GM20431 (cell line): Measurements from ENCODE around the gene EXOC4.

Experiments used
- in situ Hi-C: fragments of 300-500 bp; cut with MseI, MboI; formaldehyde crosslinking; loops from one replicate; pipeline ENCODE4 v1.15.0; 2020; ENCODE audit warnings: low sequenced_read_pairs; ENCODE audit not compliant: unreplicated experiment

Gene EXOC4

GRCh38 chr7:133478591-133479135, 225.8 kb downstream of the EXOC4 start:
- in situ Hi-C loops = no loop called here

- in situ Hi-C loops = no loop called here
Observed at GRCh38 chr7:133479456-133480065, 226.7 kb downstream of the EXOC4 start.

GRCh38 chr7:133480868-133481267, 228.0 kb downstream of the EXOC4 start:
- in situ Hi-C loops = no loop called here

DNA sequence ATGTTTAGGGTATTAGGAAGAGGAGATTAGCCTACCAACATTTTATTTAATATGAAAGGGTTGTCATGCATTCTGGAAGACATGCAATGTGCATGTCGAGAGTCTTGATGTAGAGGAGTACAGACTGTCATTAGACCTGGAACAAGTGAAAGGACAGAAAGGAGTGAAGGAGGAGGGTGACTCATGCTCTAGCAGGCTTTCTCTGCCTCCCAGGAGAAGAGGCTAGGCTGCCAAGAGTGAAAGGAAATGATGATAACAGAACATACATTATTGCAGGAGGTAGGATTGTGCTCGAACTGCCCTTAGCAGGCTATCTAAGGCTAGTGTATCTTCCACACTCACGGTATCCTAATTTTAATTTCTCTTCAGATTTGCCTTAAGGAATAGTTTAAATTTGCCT, 228.8 kb downstream of the EXOC4 start:
- in situ Hi-C loops = no loop called here

DNA sequence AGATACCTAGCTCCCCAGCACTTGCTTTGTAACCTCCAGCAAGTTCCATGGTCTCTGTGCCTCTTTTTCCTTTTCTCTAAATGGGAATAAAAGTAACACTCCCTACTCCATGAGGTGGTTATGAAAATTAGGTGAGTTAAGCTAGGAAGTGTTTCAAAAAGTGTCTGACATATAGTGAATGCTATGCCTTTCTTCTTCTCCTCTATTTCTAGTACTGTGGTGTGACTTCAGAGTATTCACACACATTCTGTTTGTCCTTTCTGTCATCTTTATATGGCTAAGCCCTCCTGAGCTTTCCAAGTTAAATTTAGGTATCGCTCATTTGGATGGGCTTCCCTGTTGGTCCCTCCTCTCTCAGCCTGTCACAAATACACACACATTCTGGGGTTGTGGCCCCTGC, 229.7 kb downstream of the EXOC4 start:
- in situ Hi-C loops = no loop called here

GRCh38 chr7:133484086-133484485, 231.2 kb downstream of the EXOC4 start:
- in situ Hi-C loops = no loop called here

- in situ Hi-C loops = no loop called here
Observed at GRCh38 chr7:133489906-133490305, 237.0 kb downstream of the EXOC4 start.

GRCh38 chr7:133491201-133491691, 238.4 kb downstream of the EXOC4 start:
- in situ Hi-C loops = no loop called here

DNA sequence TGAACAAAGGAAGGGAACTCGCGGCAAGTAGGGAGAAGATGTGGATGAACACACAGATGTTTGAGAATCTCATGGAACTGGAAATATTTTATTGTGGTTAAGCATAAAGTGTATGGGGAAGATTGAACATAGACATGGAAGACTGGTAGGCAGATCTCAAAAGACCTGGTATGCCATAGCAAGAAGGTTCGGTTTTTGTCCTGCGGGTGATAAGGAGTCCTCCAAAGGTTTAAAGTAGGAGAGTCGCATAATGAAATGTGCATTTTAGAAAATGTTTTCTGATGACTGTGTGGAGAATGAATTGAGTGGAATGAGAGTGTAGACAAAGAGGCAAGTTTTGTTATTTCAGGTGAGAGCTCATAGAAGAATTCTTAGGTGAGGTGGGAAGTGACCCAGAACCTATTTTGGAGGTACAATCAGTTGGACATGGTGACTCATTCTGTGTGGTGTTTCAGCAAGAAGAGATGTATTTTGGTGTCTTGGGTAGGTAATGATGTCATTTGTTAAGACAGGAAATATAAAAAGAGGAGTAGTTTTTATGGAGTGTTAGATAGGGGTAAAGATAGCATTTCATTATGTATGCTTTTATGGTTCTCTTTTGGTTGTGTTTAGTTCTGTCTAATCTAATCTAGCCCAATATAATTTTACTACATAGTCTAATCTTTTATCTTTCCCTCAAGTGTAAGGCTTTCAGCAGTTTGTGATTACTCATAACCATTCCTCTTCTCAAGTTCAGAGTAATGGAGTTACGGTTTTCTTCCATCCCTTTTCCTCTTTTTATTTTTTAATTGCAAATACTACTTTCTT, 239.2 kb downstream of the EXOC4 start:
- in situ Hi-C loops = no loop called here

- in situ Hi-C loops = no loop called here
Observed at GRCh38 chr7:133497061-133497460, 244.2 kb downstream of the EXOC4 start.

- in situ Hi-C loops = no loop called here
Observed at GRCh38 chr7:133501771-133502170, 248.9 kb downstream of the EXOC4 start.

DNA sequence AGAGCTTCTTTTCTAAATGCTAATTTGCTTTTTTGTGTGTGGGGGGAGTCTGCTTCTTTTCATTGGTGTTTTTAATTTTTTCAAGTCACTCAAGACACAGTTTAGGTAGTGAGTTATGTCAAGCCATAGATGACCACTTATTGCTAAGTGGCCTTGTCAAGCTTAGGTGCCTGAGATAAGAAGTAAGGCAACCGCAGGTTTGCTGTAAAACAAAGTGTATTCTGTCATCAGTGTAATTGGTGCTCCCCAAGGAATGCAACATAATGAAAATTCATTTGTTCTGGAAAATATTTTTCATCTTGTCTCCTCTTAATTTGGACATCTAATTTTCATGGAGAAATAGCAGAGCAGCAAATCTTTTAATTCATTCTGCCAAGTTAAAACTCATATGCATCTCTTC, 249.6 kb downstream of the EXOC4 start:
- in situ Hi-C loops = no loop called here

- in situ Hi-C loops = no loop called here
Observed at GRCh38 chr7:133502972-133503371, 250.1 kb downstream of the EXOC4 start.

DNA sequence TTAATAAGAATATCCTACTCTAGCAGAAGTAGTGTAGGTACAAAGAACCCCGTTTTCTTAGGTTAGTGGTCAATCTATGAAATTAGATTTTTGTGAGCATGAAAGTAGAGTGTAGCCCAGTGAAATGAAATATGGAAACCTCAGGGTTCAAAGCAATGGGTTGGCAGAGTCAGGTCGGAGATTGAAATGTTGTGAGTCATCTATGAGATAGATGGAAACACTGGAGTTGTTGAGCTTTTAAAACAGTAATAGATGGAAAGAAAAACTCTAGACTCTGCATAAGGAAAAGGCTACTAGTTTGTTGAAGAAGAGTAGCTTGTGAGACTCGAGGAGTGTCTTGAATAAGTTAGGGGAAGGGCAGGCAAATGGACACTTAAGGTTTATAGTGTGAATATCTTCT, 251.9 kb downstream of the EXOC4 start:
- in situ Hi-C loops = no loop called here

GRCh38 chr7:133509822-133510221, 256.9 kb downstream of the EXOC4 start:
- in situ Hi-C loops = no loop called here

GRCh38 chr7:133510326-133511055, 257.6 kb downstream of the EXOC4 start:
- in situ Hi-C loops = no loop called here

- in situ Hi-C loops = no loop called here
Observed at GRCh38 chr7:133511252-133511651, 258.4 kb downstream of the EXOC4 start.

DNA sequence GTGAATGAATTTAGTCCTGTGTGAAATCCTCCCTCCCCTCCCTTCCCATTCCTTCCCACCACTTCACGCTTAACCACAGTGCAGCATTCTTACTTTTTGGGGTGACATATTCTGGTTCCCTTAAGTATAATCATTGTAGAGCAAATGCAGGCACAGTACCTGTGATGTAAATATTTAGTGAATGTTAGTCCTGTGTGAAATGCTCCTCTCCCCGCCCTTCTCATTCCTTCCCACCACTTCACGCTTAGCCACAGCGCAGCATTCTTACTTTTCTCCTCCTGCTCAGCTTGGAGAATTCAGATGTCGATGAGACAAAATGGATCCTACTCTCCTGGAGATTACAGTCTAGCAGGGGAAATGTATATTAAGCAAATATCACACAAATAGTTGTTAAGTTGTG, 258.8 kb downstream of the EXOC4 start:
- in situ Hi-C loops = no loop called here

DNA sequence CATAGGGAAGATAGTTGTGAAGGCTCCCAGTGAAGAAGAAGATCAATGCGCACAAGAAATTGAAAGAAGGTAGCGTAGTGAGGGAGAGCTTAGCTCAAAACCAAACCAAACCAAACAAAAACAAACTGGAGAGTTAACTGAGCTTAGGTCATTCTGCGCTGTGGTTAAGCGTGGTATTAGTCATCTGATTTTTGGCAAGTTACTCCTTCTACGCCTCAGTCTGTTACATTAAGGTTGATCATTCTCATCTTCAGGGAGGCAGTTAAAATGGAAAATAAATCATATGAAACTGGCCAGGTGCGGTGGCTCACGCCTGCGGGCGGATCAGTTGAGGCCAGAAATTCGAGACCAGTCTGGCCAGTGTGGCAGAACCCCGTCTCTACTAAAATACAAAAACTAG, 259.7 kb downstream of the EXOC4 start:
- in situ Hi-C loops = no loop called here

- in situ Hi-C loops = no loop called here
Observed at GRCh38 chr7:133513608-133514007, 260.7 kb downstream of the EXOC4 start.

DNA sequence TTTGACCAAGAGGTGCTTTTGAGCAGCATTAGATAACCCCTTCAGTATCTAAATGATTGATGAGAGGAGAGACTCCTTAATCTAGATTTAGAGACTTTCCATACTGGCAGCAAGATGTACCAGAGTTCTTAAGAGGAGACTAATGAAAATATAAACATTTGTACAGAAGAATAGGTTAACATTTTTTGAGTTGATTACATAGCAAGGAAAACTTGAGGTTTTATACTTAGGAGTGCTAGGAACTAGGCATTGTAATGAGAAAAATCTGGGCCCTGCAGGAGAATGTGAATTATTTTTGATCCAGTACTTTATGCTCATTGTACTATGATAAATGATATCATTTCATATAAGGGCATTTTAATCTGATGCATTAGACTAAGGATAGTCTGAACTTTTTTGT, 261.7 kb downstream of the EXOC4 start:
- in situ Hi-C loops = no loop called here
